KOPT-K1 (cell line): Measurements from ENCODE around the gene OR2C3.
"Not testable (repeated sequence)": the region's sequence is repeated elsewhere in the genome, so short reads cannot be mapped to it uniquely, and the experiment has no call there.

Experiments used
- H3K27ac ChIP-seq: fragments of 200-600 bp; sonication (generic); 2 replicates; pipeline ENCODE4 v1.5.1; 2016; ENCODE audit warnings: antibody characterized with exemption, mild to moderate bottlenecking, low read depth, low read length; ENCODE audit not compliant: poor library complexity, severe bottlenecking
- H3K36me3 ChIP-seq: fragments of 200-600 bp; sonication (generic); 2 replicates; pipeline ENCODE4 v1.5.1; 2017; ENCODE audit warnings: antibody characterized with exemption, mild to moderate bottlenecking, low read length, moderate library complexity; ENCODE audit not compliant: insufficient read depth
- H3K9me3 ChIP-seq: fragments of 200-600 bp; sonication (generic); 2 replicates; pipeline ENCODE4 v1.5.1; 2017; ENCODE audit warnings: antibody characterized with exemption, low read length, mild to moderate bottlenecking; ENCODE audit not compliant: insufficient read depth, poor library complexity, severe bottlenecking

OR2C3 gene

GRCh38 chr1:247482747-247483146, 53.5 kb downstream of the OR2C3 start:
- no peaks in the 10 kb centered on the region for H3K36me3 ChIP-seq
- H3K9me3 ChIP-seq, result no peaks in the 10 kb centered on the region
- H3K27ac ChIP-seq, result no peak overlapping the region

DNA sequence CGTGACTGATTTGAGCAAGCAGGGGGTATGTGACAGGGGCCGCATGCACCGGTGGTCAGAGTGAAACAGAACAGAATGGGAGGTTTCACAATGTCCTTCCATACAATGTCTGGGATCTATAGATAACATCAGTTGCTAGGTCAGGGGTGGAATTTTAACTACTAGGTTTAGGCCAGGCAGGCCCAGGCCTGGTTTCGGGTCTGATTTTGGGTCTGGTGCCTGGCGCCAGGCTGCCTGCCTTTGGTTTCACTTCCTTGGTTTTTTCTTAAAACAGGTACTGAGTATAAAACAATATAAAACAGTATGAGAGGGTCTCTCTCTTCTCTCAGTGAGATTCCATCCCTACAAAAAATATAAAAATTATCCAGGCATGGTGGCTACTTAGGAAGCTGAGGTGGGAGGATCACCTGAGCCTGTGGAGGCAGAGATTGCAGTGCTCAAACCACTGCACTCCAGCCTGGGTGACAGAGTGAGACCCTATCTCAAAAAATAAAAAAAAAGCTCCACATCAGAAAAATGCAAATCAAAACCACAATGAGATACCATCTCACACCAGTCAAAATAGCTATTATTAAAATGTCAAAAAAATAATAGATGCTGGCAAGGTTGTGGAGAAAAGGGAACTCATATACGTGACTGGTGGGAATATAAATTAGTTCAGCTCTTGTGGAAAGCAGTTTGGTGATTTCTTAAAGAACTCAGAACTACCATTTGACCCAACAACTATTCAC, 59.7 kb downstream of the OR2C3 start:
- not testable (repeated sequence) for H3K9me3 ChIP-seq, H3K36me3 ChIP-seq, H3K27ac ChIP-seq

GRCh38 chr1:247475793-247476192, 60.4 kb downstream of the OR2C3 start:
- no peak overlapping the region for H3K27ac ChIP-seq
- no peaks in the 10 kb centered on the region for H3K36me3 ChIP-seq
- H3K9me3 ChIP-seq, result peaks cover 5% of the 10 kb centered on the region
